HPDE6-E6E7 (cell line): ENCODE measurements around the gene CMTM8.

ENCODE experiments used
- DNase-seq: peaks from one replicate; pipeline ENCODE4 v3.0.0; 2011; ENCODE audit warnings: missing footprints; ENCODE audit errors: extremely low spot score

The CMTM8 gene

DNA sequence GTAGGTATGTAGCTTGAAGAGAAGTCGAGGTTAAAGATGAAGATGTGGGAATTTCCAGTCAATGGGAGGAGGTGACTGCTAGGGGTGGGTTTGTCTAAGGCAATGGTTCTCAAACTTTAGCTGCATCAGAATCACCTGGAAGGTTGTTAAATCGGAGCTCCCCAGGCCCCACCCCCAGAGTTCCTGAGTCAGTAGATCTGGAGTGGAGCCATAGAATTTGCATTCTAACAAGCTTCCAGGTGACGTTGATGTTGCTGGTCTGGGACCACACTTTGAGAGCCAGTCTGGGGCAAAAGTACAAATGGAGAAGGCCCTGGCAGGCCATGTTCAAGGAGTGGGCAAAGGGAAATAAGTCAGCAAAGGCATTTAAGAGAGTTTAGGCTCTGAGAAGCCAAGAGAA, 69.1 kb downstream of the CMTM8 start:
- DNase-seq: no peak

DNA sequence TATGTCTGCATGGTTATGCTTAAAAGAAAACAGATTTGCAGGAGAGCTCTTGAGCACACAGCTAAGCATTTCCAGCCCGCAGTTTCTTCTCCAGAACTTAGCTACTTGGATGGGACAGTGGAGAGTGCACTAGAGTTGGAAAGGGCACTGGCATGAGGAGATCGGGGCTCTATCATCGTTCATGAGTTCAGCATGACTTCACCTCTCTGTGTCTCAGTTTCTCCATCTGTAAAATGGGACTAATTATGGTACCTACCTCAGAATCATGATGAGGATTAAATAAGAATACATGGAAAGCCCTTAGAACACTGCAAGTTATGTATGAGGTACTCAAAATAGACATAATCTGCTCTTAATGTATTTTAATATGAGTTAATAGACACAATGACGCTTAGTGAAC, 69.9 kb downstream of the CMTM8 start:
- no peak for DNase-seq

DNA sequence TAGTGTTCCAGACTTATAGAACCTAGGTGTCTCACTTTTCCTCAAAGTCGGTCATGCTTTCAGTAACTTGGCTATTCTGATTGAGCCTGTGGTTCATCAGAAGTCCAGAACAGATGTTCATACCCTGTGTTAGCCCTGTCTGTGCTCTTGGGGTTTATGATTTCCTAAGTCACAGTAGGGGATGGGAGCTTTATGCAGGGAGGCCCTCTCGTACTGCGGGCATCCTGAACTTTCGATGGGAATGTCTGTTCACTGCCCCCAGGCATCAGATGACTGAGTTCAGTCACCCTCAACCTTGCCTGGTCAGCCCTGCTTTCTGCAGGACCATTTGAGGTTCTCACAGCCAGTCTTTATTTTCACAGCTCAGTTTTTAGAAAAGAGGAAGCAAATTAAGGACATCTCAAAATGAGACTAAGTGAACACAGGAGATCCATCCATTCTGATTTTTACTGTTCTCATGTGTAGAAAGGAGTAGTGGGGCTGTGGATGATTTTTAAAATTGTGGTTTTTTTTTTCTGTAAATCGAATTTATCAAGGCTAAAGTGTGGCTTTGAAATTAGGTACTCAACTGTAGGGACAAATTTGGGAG, 71.3 kb downstream of the CMTM8 start:
- DNase-seq: no peak

DNA sequence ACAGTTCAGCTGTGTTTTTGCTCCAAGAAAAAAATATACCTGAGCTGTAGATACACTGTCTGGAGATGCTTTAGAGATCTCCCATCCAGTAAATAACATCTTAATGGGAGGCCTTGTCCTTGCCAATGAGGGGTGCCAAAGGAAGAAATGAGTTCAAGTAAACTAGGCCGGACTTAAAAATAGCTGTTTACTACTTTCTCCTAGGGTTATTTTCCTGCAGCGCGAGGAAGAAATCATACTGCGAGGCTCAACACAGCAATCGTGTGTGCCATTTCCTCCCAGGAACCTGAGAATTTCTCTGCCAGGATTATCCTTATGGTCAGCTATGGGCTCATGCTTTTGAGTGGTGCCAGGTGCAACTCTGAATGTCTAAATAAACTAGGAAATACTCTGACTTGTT, 71.9 kb downstream of the CMTM8 start:
- DNase-seq: no peak

DNA sequence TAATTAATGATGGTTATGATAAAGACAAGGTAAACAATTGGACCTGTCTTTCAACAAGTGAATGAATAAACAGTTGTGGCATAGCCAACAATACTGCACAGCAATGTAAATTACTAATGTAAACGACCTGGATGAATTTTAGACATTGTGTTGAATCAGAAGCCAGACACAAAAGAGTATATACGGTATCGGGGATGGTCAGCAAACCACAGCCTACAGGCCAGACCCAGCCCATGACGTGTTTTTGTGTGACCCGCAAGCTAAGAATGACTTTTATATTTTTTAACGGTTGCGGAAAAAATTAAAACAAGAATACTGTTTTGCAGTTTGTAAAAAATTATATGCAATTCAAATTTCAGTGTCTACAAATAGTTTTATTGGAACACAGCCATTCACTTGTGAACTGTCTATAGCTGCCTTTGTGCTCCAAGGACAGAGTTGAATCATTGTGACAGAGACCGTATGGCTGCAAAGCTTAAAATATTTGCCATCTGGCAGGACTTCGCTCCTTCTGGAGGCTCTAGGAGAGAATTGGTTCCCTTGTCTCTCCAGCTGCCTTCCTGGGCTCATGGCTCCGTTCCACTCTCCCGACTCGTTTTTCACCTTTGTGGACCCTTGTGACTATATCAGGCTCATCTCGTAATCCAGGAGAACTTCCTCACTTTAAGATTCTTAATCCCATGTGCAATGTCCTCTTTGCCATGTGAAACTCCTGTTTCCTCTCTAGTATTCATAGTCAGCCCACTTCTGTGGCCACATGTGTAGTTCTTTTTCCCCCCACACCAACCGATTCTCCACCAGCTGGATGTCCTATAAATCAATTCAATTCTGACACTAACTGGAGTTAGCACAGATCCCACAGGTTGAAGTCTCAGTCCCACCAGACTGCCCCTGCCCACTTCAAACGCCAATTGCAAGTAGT, 72.7 kb downstream of the CMTM8 start:
- no peak for DNase-seq

DNA sequence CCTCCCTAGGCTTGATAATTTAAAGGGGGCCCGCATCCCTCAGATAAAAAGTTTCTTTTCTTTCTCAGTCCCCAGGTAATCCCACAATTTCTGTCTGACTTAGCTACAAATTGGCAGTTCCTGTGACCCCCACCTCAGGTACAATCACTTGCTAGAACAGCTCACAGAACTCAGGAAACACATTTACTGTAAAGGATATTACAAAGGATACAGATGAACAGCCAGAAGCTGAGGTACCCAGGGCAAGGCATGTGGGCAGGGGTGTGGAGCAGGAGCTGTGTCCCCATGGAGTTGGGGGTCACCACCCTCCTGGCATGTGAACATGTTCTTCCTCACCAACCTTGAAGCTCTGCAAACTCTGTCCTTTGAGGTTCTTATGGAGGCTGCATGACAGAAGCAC, 73.8 kb downstream of the CMTM8 start:
- DNase-seq: no peak

DNA sequence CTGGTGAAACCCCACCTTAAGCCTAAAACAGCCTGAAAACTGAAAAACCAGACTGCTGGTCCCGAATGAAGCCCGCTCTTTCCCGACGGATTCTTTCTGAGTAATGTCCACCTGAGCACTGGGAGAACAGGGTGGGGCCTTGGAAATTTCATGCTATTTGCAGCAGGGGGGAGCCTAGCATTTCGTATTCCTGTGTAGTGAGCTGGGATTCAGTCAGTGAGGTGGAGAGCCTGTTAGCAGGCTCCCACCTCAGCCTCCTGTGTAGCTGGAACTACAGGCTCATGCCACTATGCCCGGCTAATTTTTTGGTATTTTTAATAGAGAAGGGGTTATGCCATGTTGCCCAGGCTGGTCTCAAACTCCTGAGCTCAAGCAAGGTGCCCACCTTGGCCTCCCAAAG, 74.7 kb downstream of the CMTM8 start:
- DNase-seq: no peak

DNA sequence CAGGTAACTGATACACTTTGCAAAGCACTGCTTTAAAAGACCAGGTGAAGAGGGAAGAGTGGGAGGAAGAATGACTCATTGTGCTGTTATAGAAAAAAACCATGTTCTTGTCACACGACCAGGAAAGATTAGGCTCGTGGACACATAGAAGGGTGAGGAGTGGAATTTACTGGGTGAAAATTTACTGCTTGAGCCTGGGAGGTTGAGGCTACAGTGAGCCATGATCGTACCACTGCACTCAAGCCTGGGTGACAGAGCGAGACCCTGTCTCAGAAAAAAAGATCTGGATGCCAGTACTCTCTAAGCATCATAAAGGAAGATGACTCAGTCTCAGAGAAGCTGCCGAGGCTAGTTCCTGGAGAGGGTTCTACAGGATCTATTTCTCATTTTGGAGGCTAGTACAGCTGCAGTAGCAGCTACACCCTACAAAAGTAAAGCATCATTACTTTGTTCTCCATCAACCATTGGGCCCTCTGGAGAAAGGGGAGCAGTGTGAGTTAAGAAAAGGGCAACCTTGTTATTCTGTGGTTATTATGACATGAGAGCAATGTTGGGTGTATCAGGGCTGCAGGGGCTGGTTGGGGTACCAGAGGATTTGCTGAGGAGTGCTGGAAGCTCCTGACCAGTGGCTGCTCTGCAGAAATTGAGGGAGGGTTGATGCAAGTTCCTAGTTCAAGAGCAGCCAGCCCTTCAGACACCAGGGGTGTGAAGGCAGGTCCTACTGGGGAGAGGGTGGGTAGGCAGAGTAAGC, 75.4 kb downstream of the CMTM8 start:
- DNase-seq: peak; percentile 16

DNA sequence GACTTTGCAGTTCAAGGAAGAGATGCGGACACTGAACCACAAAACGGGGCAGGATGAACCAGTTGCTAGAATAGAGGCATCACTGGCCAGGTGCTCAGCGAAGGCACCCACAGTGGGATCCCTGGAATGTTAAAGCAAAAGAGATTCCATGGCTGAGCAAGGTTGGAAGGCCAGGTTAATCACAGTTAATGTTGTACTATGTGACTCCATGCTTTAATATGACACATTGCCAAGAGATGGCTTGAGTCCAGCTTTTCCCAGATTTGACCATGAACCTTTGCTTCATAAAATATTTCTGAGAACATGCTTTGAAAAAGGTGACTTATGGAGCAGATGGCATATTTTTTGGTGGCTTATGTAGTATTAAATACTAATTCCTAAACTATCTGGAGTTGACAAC, 77.0 kb downstream of the CMTM8 start:
- DNase-seq: no peak

DNA sequence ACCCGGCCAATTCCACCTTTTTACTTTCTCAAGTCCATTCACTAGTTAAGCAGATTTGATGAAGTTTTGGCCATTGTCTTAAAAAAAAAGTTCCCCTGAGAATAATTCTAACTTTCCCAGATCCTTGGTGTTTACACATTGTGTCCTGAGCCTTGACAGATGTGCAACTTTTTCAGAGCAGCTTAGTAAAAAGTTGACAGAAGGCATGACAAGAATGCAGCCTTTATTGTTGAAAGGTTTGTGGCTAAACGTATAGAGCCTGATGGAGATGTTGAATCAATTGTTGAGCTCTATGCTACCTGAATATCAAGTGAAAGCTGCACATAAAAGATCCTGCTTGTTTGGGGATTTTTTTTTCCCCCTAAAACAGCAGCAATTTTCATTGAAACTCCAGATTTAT, 77.8 kb downstream of the CMTM8 start:
- DNase-seq: no peak

DNA sequence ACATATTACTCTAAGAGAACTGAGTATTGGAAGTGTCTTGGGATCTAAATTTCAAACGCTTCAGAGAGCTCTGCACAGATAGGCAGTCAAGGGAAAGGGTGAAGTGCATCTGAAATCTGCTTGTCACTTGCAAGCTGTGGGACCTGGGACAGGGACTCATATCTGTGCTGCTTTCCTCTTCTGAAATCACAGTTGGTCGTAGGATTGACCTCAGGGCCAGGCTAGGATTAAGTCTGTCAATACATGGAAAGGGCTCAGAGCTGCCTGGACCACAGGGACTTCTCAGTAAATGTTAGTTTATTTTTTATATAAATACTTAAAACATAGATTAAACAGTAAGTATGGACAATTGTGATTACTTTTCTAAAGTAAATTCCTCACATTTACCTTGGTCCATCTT, 78.5 kb downstream of the CMTM8 start:
- DNase-seq: no peak

DNA sequence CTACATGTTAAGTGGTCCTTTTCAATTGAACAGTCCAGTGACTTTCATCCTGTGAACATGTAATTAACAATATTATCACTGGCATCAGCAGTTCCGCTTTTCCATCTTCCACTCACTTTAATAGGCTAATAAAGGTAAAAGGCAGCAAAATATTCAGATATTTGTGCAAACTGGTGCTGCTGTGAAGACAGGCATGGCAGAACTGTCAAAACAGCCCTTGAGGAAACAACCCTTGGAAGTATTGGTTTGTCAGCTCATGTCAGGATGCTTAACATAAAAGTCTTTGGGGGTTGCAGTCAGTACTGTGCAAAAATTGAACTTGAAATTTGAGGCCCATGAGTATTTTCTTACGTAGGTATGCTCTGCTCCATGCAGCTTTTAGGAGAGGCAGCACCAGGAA, 81.1 kb downstream of the CMTM8 start:
- no peak for DNase-seq

DNA sequence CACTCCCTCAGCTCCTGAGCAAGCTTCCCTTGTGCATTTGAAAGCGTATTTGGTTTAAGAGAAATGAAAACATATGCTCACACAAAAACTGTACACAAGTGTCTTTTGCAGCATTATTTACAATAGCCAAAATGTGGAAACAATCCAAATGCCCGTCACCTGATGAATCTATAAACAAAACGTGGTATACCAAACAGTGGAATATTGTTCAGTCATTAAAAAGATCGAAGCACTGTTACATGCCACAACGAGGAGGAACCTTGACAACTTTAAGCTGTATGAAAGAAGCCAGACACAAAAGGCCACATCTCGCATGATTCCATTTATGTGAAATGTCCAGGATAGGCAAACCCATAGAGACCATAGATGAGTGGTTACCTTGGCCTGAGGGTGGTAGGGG, 81.6 kb downstream of the CMTM8 start:
- DNase-seq: no peak

DNA sequence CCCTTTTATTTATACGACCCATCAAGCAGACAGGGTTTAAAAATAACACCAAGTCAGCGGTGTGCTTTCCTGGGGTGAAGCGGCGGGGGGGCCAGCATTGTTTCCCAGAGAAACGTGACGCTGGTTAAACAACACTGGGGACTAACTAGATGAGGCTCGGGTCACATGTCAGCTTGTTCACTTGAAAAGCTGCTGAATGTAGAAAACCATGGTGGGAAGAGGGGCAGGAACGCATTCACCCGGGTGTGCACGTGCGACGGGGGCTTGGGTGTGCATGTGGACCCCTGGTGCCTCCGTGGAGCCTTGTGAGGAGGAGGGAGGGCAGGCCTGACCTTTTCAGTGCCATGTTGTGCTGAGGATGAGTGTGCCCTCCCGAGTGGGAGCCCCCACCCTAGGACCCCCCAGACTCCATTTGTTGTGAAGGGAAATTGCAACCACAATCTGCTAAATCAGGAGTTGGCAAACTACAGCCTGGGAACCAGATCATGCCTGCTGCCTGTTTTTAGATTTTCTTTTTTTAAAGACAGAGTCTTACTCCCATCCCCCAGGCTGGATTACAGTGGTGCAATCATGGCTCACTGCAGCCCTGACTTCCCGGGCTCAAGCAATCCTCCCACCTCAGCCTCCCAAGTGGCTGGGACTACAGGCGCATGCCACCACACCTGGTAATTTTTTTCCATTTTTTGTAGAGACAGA, 82.8 kb downstream of the CMTM8 start:
- DNase-seq: no peak

DNA sequence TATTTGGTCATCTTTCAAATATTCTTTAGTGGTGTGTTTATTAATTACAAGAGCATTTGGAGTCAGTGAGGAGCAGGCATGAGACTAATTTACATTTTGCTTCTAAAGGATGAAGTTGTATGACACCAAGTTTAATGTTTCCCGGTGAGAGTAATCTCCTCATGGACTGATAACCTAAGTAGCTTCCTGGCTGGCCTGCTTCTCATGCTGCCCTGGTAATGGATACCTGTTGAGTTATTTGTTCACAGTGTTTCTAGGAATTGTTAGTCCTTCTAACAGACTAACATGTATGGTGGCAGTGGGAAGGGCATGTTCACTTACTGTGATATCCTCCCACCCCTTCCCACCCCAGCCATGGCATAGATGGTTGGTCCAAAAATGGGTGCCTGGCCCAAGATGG, 83.8 kb downstream of the CMTM8 start:
- no peak for DNase-seq

DNA sequence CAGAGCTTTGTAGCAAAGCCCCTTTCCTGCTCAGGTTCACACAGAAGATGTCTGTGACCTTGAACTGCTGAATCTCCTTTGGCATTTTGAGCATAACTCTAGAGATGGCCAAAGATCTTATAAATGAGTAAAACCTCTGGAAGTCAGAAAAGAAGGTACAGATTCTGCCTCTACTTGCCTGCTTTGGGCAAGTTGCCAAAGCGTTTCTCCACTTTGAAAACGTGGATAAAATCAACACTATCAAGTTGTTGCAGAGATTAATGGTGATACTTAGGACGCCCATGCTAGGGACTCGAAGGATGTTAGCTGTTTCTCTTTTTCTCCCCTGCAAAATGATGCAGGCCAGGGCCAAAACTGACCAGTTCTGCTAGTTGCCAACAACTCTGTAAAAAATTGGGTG, 85.1 kb downstream of the CMTM8 start:
- DNase-seq: no peak

DNA sequence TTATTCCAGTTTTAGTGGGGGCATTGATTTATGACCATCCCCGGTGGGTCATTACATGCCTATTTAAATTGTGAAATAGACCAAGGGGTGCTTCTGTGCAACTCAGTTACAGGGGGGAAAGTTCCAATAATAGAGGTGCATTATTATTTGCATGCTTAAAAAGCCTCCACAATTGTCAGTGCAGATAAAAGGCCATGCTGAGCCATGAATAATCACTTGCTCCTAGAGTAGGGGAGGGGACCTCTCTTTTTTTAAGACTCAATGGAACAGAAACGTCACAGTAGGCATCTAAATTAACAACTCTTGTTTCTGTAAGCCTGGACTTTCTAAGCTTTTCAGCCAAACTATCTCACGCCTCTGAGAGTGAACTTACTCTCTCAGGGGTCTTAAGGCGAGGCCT, 86.7 kb downstream of the CMTM8 start:
- DNase-seq: no peak

DNA sequence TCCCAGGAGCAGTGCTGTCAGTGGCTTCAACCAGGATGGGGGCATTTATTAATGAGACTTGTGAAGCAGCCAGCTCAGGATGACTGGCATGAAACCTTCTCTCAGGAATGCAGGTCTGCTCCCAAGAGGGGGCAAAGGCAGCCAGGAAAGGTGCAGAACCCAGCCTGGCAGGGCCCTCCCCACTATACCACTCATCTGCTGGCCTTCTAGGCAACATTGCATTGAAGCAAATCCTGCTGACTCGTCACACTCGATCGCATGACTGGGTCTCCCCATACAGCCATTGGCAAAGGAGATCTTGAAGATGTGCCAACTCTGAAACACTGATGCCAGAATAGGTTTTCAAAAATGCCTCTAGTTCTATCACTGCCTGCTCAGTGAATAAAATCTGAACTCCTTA, 87.4 kb downstream of the CMTM8 start:
- no peak for DNase-seq

DNA sequence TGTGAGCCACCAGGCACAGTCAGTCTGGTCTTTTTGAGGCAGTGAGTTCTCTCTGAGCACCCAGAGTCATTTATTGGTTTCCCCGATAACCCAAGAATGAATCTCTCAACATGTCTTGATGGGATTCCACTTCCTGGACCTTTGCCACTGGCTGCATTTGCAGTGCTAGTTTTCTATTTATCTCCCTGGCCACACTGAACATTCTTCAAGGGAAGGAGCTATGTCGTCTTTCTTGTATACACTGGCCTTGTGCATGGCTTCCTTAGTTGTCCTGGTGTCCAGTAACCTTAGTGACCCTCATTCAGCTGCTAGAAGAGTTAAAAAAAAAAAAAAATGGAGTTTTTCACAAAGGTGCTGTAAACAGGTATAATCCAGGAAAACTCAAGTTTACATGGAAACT, 88.3 kb downstream of the CMTM8 start:
- DNase-seq: no peak

DNA sequence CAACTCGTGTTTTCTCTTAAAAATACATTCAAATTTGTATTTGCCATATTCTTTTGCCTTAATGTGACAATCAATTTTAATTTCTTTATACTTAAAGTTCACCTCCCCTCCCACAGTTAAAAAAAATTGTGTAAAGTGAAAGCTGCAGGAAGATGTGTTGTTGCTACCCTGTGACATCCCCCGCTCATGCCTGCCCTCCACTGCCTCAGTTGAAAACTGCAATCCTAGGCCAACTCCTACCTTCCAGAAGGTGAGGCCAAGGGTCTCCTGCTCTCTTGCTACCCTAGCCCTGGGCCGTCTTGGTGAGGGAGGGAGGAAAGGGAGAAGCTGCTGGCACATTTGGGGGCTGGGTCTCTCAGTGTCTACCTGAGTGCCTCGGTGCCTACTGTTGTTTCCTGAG, 96.2 kb downstream of the CMTM8 start:
- no peak for DNase-seq

DNA sequence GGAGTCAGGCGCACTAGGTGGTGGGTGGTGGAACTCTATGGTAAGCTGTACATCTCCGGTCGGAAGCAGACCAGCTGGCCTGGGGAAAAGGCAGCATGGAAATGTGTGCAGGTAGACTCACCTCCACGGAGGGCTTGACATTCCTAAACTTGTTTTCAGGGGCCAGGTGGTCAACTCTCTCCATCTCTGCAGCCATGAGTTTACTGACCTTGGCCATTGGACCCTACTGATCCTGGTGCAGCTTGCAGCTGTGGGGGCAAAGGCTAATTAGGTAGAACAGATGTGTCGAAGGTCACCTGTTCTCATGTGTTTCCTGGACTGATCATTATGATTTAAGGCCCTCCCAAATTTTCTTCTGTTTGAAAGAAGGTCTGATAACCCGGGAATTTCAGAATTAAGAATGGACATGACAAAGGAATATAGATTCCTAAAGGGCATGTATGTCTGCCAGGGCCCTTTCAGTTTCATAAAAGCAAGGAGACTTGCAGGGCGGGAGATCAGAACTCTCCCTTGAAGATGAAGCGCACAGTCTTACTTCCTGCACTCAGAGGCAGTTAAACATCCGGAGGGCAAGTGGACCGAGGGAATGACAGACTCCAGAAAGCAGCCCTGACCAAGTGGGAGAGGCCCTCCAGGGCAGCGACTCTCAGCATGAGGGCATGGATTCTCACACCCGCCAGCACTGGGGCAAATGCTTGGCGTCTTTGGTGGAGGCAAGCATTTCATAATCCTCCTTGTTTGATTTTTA, 97.1 kb downstream of the CMTM8 start:
- DNase-seq: no peak

DNA sequence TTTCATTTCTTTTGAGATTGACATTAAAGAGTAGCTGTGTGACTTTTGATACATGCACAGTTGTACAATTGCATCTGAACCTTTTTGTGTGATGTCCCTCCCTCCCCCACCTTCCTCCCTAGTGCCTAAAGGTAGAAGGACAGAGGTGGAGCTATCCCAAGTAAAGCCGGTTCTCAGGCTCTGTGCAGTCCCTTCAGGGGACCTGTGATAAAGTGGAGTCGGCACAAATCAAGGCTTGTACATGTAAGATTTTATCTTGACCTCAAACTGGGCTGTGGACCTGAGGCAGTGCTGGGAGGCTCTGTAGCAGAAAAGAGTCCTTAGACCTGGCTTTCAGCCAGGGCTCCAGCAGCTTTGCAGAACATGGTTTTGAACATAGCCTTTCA, 97.6 kb downstream of the CMTM8 start:
- DNase-seq: no peak
